PFSK-1 (cell line): ENCODE measurements around the gene TMEM140.

Source experiments
- FOXP2 ChIP-seq: optimal IDR thresholded peaks from 2 replicates; pipeline ENCODE3; 2011; ENCODE audit warnings: borderline replicate concordance, control low read depth, inconsistent platforms; ENCODE audit not compliant: insufficient read depth; ENCODE audit errors: extremely low read length, extremely low read depth
- POLR2AphosphoS5 ChIP-seq: IDR thresholded peaks from 2 replicates; pipeline ENCODE4 v1.6.1; 2012; ENCODE audit warnings: low read depth, mild to moderate bottlenecking, control low read depth, low read length, moderate library complexity
- SIN3A ChIP-seq: IDR thresholded peaks from 2 replicates; pipeline ENCODE4 v1.6.1; 2012; ENCODE audit warnings: mild to moderate bottlenecking, low read length, moderate library complexity, borderline replicate concordance; ENCODE audit not compliant: insufficient read depth
- TAF1 ChIP-seq: IDR thresholded peaks from 2 replicates; pipeline ENCODE4 v1.6.1; 2012; ENCODE audit warnings: low read length, control low read depth, borderline replicate concordance; ENCODE audit not compliant: insufficient read depth
- TF ChIP-seq, protein P1 (sequence below), 2 experiments: IDR thresholded peaks; 2 replicates each; pipeline versions ENCODE4 v1.6.1 to v1.8.0; 2011 to 2012; ENCODE audit warnings: low read depth in 2 of 2, low read length in 2 of 2, control low read depth in 1 of 2, inconsistent platforms in 1 of 2, mild to moderate bottlenecking in 1 of 2, moderate library complexity in 1 of 2; ENCODE audit not compliant: insufficient read depth in 1 of 2

The TMEM140 gene

DNA sequence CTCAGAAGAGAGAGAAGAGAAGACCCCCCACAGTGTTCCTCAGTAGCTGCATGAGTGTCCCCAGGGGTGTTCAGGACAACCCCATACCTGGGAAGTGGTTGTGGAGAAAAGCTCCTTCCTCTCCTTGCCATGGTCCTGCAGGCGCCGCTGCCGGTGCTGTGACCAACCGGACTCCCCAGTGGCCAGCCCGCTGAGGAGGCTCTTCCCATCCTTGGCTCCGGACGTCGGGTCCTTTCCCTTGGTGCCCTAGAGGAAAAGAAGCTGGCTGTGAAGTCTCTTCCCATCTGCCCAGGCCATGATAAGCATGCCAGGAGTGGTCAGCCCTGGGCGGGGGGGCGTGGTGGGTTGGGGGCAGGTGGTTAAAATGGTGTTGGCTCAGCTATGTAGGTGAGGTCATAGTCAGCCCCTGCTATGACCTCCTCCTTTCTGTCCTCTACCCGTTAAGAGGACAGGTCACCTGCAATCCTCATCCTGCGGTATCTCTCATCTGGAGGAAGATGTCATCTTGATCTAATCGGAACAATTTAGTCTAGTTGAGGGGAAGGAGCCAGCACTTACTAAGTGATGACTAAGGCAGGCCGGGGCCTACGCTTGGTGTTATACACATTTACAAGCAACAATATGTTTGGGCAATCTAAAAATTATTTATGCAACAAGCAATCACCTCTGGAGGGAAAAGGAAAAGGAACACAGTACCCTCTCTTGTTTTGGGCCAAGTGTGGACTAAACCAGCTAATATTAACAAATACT, 50.2 kb downstream of the TMEM140 start:
- TF ChIP-seq, protein P1, sequence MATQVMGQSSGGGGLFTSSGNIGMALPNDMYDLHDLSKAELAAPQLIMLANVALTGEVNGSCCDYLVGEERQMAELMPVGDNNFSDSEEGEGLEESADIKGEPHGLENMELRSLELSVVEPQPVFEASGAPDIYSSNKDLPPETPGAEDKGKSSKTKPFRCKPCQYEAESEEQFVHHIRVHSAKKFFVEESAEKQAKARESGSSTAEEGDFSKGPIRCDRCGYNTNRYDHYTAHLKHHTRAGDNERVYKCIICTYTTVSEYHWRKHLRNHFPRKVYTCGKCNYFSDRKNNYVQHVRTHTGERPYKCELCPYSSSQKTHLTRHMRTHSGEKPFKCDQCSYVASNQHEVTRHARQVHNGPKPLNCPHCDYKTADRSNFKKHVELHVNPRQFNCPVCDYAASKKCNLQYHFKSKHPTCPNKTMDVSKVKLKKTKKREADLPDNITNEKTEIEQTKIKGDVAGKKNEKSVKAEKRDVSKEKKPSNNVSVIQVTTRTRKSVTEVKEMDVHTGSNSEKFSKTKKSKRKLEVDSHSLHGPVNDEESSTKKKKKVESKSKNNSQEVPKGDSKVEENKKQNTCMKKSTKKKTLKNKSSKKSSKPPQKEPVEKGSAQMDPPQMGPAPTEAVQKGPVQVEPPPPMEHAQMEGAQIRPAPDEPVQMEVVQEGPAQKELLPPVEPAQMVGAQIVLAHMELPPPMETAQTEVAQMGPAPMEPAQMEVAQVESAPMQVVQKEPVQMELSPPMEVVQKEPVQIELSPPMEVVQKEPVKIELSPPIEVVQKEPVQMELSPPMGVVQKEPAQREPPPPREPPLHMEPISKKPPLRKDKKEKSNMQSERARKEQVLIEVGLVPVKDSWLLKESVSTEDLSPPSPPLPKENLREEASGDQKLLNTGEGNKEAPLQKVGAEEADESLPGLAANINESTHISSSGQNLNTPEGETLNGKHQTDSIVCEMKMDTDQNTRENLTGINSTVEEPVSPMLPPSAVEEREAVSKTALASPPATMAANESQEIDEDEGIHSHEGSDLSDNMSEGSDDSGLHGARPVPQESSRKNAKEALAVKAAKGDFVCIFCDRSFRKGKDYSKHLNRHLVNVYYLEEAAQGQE (IDR thresholded peaks at IDR 0.05; ENCODE audit: insufficient read depth in 1 of 2, low read depth in 2 of 2, low read length in 2 of 2): no peak
- no peak for TF ChIP-seq SIN3A
- TF ChIP-seq TAF1: no peak
- no peak for TF ChIP-seq FOXP2
- TF ChIP-seq POLR2AphosphoS5: no peak

DNA sequence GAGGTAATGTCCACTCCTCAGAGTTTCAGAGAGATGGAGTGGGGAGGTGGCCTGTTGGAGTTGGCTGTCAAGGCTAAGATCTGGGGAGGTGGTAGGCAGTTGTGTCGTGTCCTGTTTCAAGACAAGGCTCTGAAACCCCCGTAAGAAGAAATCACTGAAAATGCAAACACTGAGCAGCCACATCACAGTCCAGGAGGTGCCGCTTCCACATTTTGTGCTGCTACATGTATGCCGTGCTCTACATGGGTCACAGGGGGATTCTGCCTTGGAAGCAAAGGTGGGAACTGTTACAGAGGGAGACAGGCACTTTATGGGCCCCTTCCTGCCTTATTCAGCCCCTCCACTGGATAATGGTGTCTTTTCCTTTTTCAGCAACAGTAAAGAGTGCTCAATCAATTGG, 51.6 kb downstream of the TMEM140 start:
- TF ChIP-seq SIN3A (no peak), POLR2AphosphoS5 (no peak), FOXP2 (no peak), TAF1 (no peak)
- TF ChIP-seq, protein P1 (IDR thresholded peaks at IDR 0.05; ENCODE audit: insufficient read depth in 1 of 2, low read depth in 2 of 2, low read length in 2 of 2): no peak

DNA sequence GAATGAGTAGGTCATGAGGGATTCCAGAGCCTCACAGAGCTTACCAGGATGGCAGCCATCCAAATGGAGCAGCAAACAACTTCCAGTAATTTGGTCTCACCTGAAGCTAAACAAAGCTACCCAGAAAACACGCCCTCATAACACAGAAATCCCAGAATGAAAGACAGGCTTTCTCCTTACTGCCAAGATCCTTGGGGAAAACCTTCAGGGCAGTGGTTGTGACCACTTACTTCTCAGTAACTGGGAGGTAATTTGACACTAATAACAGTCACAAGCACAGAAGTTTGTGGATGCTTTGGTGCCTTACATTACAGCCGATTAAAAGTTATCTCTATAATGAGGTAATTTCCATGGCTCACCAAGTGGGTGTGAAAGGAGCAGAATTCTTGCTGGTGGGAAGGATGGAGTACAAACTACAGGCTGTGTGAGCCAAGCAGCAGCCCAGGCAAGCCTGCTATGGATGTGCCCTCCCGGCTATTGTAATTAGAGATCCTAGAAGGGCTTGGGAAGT, 53.0 kb downstream of the TMEM140 start:
- TF ChIP-seq POLR2AphosphoS5: no peak
- no peak for TF ChIP-seq FOXP2
- TF ChIP-seq, protein P1 (IDR thresholded peaks at IDR 0.05; ENCODE audit: insufficient read depth in 1 of 2, low read depth in 2 of 2, low read length in 2 of 2): no peak
- no peak for TF ChIP-seq TAF1
- TF ChIP-seq SIN3A: no peak

DNA sequence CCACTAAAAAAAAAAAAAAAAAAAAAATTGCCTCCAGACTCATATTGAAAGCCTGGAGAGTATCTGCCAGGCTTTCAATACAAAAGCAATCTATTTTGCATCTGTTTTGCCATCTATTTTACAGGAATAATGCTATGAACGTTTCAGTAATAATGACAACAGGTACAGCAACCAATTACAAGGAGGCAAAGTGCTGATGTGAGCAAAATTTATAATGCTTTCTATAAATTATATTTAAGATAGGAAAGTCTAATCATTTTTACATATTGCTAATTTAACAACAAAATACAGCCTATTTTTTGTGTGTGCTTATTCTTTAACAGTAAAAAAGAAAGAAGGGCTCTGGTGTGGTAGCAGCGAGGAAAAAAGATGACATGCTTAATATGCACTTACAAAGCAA, 53.5 kb downstream of the TMEM140 start:
- TF ChIP-seq POLR2AphosphoS5 (no peak), TAF1 (no peak), SIN3A (no peak), FOXP2 (no peak)
- TF ChIP-seq, protein P1 (IDR thresholded peaks at IDR 0.05; ENCODE audit: insufficient read depth in 1 of 2, low read depth in 2 of 2, low read length in 2 of 2): no peak
